HCT116 (cell line): ENCODE data around the gene TRIM67. TPM values are rescaled to one million over a fixed set of nuclear protein-coding genes. Genes with fewer than 3 reads are reported as not detected.

Source experiments
- ATAC-seq: fragments of 200-7000 bp; cut with Tn5 transposase; 2 replicates; pipeline ENCODE4 v1.9.1; 2020; ENCODE audit warnings: mild to moderate bottlenecking, moderate library complexity
- BruUV-seq: library from RNA; stranded (reverse); fragments of 400-500 nt; replicated peaks from 2 replicates; lab custom pipeline; 2021; lab: Mats Ljungman, UMichigan
- CTCF ChIA-PET: fragments of 300-600 bp; sonication (Branson Sonifier 250); formaldehyde crosslinking; loops from one replicate; lab custom pipeline; 2021; ENCODE audit warnings: antibody characterized with exemption; lab: Charles Lee
- POLR2A ChIA-PET: fragments of 300-600, 350-600 bp; sonication (Branson Sonifier 250); formaldehyde crosslinking; loops from one replicate; lab custom pipeline; 2021; ENCODE audit warnings: antibody characterized with exemption; lab: Charles Lee
- RAD21 ChIA-PET, 2 experiments: fragments of 300-600 bp; sonication (Branson Sonifier 250); formaldehyde crosslinking; loops; one replicate each; lab custom pipeline; 2023; ENCODE audit warnings: low total read pairs in 2 of 2; ENCODE audit not compliant: uncharacterized antibody in 2 of 2, unreplicated experiment in 2 of 2, low non-redundant PET in 1 of 2; lab: Charles Lee
- DNase-seq: peaks from one replicate; pipeline ENCODE4 v3.0.0-alpha.2; 2010; ENCODE audit warnings: low read depth, low spot score
- H2AFZ ChIP-seq: fragments of 200-600 bp; shearing (Covaris generic), sonication (generic); 2 replicates; pipeline ENCODE4 v1.6.1; 2017; ENCODE audit warnings: low read depth, mixed run types, mixed read lengths, antibody characterized with exemption, low read length; ENCODE audit not compliant: poor library complexity, severe bottlenecking
- H3K27ac ChIP-seq: 2 replicates; pipeline ENCODE4 v1.5.1; 2012; ENCODE audit warnings: low read depth, low read length
- H3K27me3 ChIP-seq: fragments of 200-600 bp; sonication (generic); 2 replicates; pipeline ENCODE4 v1.6.1; 2016; ENCODE audit warnings: mixed run types, low read length, mixed read lengths; ENCODE audit not compliant: insufficient read depth
- H3K36me3 ChIP-seq, 2 experiments: fragments of 200-500 bp in 1 of 2; fragments of 200-600 bp in 1 of 2; sonication (Bioruptor generic) in 1 of 2; sonication (generic) in 1 of 2; 2 replicates each; pipeline versions ENCODE4 v1.5.1 to v1.6.1; 2014 to 2016; ENCODE audit warnings: low read length in 2 of 2, inconsistent platforms in 1 of 2, mixed read lengths in 1 of 2, mixed run types in 1 of 2; ENCODE audit not compliant: insufficient read depth in 2 of 2, control insufficient read depth in 1 of 2
- H3K4me1 ChIP-seq, 2 experiments: fragments of 200-600 bp in 1 of 2; sonication (generic) in 1 of 2; 2 replicates each; pipeline versions ENCODE4 v1.5.1 to v1.6.1; 2012 to 2017; ENCODE audit warnings: low read length in 2 of 2, inconsistent platforms in 1 of 2, mild to moderate bottlenecking in 1 of 2, mixed read lengths in 1 of 2, mixed run types in 1 of 2, moderate library complexity in 1 of 2; ENCODE audit not compliant: insufficient read depth in 2 of 2, control insufficient read depth in 1 of 2
- H3K4me2 ChIP-seq: fragments of 200-600 bp; sonication (generic); 2 replicates; pipeline ENCODE4 v1.6.1; 2017; ENCODE audit warnings: mixed run types, low read length, mixed read lengths
- H3K4me3 ChIP-seq, 2 experiments: fragments of 200-600 bp in 1 of 2; sonication (generic) in 1 of 2; replicated peaks in 1 of 2; 2 replicates each; pipeline ENCODE4 v1.5.1; 2011 to 2016; ENCODE audit warnings: low read length in 2 of 2, control low read depth in 1 of 2, low read depth in 1 of 2, mild to moderate bottlenecking in 1 of 2, mixed read lengths in 1 of 2, mixed run types in 1 of 2
- H3K79me2 ChIP-seq: fragments of 200-600 bp; sonication (generic); 2 replicates; pipeline ENCODE4 v1.6.1; 2017; ENCODE audit warnings: mild to moderate bottlenecking, mixed run types, low read length, moderate library complexity, mixed read lengths; ENCODE audit not compliant: insufficient read depth
- H3K9ac ChIP-seq: fragments of 200-600 bp; sonication (generic); 2 replicates; pipeline ENCODE4 v1.6.1; 2016; ENCODE audit warnings: low read length, mixed read lengths
- H3K9me2 ChIP-seq: fragments of 200-600 bp; sonication (generic), shearing (Covaris generic); 2 replicates; pipeline ENCODE4 v1.6.1; 2017; ENCODE audit warnings: mixed run types, mild to moderate bottlenecking, moderate library complexity; ENCODE audit not compliant: insufficient read depth
- H3K9me3 ChIP-seq, 2 experiments: fragments of 200-500 bp in 1 of 2; fragments of 200-600 bp in 1 of 2; sonication (Bioruptor generic) in 1 of 2; sonication (generic) in 1 of 2; 2 replicates each; pipeline ENCODE4 v1.6.1; 2014 to 2017; ENCODE audit warnings: low read length in 2 of 2, mixed read lengths in 2 of 2, inconsistent platforms in 1 of 2, low read depth in 1 of 2, mild to moderate bottlenecking in 1 of 2, mixed run types in 1 of 2, moderate library complexity in 1 of 2; ENCODE audit not compliant: control insufficient read depth in 1 of 2, insufficient read depth in 1 of 2
- H4K20me1 ChIP-seq: fragments of 200-600 bp; sonication (generic), shearing (Covaris generic); 2 replicates; pipeline ENCODE4 v1.6.1; 2017; ENCODE audit warnings: mixed run types, mild to moderate bottlenecking, moderate library complexity; ENCODE audit not compliant: insufficient read depth
- CBX3 ChIP-seq: IDR thresholded peaks from 2 replicates; pipeline ENCODE4 v1.6.1; 2012; ENCODE audit warnings: low read depth
- CEBPB ChIP-seq: IDR thresholded peaks from 2 replicates; pipeline ENCODE4 v1.6.1; 2012; ENCODE audit warnings: low read depth
- EGR1 ChIP-seq: IDR thresholded peaks from 2 replicates; pipeline ENCODE4 v1.6.1; 2012; ENCODE audit warnings: low read depth
- ELF1 ChIP-seq: IDR thresholded peaks from 2 replicates; pipeline ENCODE4 v1.6.1; 2012; ENCODE audit warnings: low read depth, borderline replicate concordance
- FOSL1 ChIP-seq: IDR thresholded peaks from 2 replicates; pipeline ENCODE4 v1.6.1; 2012; ENCODE audit warnings: low read depth
- RAD21 ChIP-seq: IDR thresholded peaks from 2 replicates; pipeline ENCODE4 v1.6.1; 2012; ENCODE audit warnings: low read depth, mild to moderate bottlenecking
- SIN3A ChIP-seq: IDR thresholded peaks from 2 replicates; pipeline ENCODE4 v1.6.1; 2012; ENCODE audit warnings: low read depth
- SP1 ChIP-seq: IDR thresholded peaks from 2 replicates; pipeline ENCODE4 v1.6.1; 2012; ENCODE audit warnings: low read depth
- TCF7L2 ChIP-seq: IDR thresholded peaks from 2 replicates; pipeline ENCODE4 v1.7.0; 2011; ENCODE audit warnings: borderline replicate concordance, inconsistent platforms; ENCODE audit not compliant: insufficient read depth, insufficient read length; ENCODE audit errors: extremely low read depth
- YY1 ChIP-seq: IDR thresholded peaks from 2 replicates; pipeline ENCODE4 v1.6.1; 2011; ENCODE audit warnings: low read length, low read depth, moderate library complexity, mild to moderate bottlenecking; ENCODE audit not compliant: insufficient replicate concordance; ENCODE audit errors: extremely low read depth
- intact Hi-C: fragments of 100-400 bp; cut with micrococcal nuclease; formaldehyde crosslinking; loops from 2 replicates; pipeline ENCODE4 v1.10.0; 2022
- total RNA-seq: library from RNA; stranded (reverse); gene quantifications from one replicate; pipeline ENCODE4 v1.2.1, GENCODE V29; 2021; ENCODE audit not compliant: unreplicated experiment
- TF ChIP-seq, protein P1 (sequence below): IDR thresholded peaks from 2 replicates; pipeline ENCODE4 v1.6.1; 2012; ENCODE audit warnings: low read depth

Gene TRIM67
- total RNA-seq, 1 experiment from 2014 or later, result 0.02 TPM

DNA sequence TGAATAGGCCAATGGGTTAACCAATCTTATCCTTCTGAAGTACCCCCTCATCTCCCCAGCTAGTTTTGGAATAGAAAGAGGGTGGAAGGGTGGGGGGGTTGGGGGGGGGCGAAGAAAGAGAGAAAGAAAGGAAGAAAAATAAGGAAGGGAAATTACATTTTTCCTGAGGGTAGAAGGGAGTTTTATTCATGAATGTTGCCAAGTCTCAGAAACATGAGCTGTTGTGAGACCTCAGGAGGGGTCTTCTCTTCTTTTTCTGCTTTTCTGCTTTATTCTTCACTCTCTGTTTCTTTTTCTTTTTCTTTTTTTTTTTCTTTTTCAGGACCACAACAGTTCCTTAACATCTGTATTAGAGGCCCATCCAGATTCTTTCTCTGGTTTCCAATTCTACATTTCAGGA is 6.0 kb upstream of the TRIM67 start:
- Histone ChIP-seq H3K9me2 (no peaks in the 10 kb centered on the region), H3K4me1 (no peaks in the 10 kb centered on the region), H2AFZ (no peak overlapping the region), H4K20me1 (no peaks in the 10 kb centered on the region), H3K9me3 (no peaks in the 10 kb centered on the region), H3K27ac (no peak overlapping the region), H3K27me3 (no peaks in the 10 kb centered on the region), H3K4me3 (no peak overlapping the region), H3K4me2 (no peak overlapping the region), H3K36me3 (no peaks in the 10 kb centered on the region), H3K79me2 (no peaks in the 10 kb centered on the region), H3K9ac (no peak overlapping the region)
- TF ChIP-seq FOSL1 (no peak), RAD21 (no peak), CEBPB (no peak), YY1 (no peak), CBX3 (no peak), EGR1 (no peak), SIN3A (no peak), TCF7L2 (no peak), SP1 (no peak), ELF1 (no peak)
- TF ChIP-seq, protein P1, sequence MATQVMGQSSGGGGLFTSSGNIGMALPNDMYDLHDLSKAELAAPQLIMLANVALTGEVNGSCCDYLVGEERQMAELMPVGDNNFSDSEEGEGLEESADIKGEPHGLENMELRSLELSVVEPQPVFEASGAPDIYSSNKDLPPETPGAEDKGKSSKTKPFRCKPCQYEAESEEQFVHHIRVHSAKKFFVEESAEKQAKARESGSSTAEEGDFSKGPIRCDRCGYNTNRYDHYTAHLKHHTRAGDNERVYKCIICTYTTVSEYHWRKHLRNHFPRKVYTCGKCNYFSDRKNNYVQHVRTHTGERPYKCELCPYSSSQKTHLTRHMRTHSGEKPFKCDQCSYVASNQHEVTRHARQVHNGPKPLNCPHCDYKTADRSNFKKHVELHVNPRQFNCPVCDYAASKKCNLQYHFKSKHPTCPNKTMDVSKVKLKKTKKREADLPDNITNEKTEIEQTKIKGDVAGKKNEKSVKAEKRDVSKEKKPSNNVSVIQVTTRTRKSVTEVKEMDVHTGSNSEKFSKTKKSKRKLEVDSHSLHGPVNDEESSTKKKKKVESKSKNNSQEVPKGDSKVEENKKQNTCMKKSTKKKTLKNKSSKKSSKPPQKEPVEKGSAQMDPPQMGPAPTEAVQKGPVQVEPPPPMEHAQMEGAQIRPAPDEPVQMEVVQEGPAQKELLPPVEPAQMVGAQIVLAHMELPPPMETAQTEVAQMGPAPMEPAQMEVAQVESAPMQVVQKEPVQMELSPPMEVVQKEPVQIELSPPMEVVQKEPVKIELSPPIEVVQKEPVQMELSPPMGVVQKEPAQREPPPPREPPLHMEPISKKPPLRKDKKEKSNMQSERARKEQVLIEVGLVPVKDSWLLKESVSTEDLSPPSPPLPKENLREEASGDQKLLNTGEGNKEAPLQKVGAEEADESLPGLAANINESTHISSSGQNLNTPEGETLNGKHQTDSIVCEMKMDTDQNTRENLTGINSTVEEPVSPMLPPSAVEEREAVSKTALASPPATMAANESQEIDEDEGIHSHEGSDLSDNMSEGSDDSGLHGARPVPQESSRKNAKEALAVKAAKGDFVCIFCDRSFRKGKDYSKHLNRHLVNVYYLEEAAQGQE, result no peak
- ChIA-PET CTCF (no interaction called here), RAD21 (no interaction called here), POLR2A (no interaction called here)
- DNase-seq (no peak), ATAC-seq (no peak)
- intact Hi-C loops, result no loop called here
- BruUV-seq, result no TSS peak
